ENCODE results near the gene CTAG1B.

GRCh38 chrX:154593201-154593600 is 25.9 kb downstream of the CTAG1B start:
- TF ChIP-seq CTCF (IDR thresholded peaks at IDR 0.05) (no peak), EZH2 (IDR thresholded peaks at IDR 0.05) (no peak)
